Thyroid gland (tissue), 4 donors: ENCODE results near the gene CNTFR. TPM values are rescaled to one million over a fixed set of nuclear protein-coding genes. Genes with fewer than 3 reads are reported as not detected.
A peak's percentile ranks its signal among the peaks of the same experiment; 100 is the strongest.

ENCODE experiments used
- DNase-seq, 2 donors: peaks; one replicate each; pipeline ENCODE4 v3.0.0-alpha.2; 2019
- H3K27ac ChIP-seq, 3 donors: fragments of 200-600 bp; sonication (generic); 1 replicate in 2 of 3; 2 replicates in 1 of 3; pipeline ENCODE4 v1.5.1; 2016 to 2019; ENCODE audit warnings: mild to moderate bottlenecking in 1 of 3, moderate library complexity in 1 of 3
- H3K27me3 ChIP-seq: fragments of 200-600 bp; sonication (generic); one replicate; pipeline ENCODE4 v1.5.1; 2019
- H3K36me3 ChIP-seq, 2 donors: fragments of 200-600 bp; sonication (generic); one replicate each; pipeline ENCODE4 v1.5.1; 2016 to 2019
- H3K4me1 ChIP-seq, 2 donors: fragments of 200-600 bp; sonication (generic); one replicate each; pipeline ENCODE4 v1.5.1; 2017 to 2019
- H3K4me3 ChIP-seq, 3 donors: fragments of 200-600 bp; sonication (generic); replicated peaks in 1 of 3; 1 replicate in 2 of 3; 2 replicates in 1 of 3; pipeline ENCODE4 v1.5.1; 2016; ENCODE audit warnings: mild to moderate bottlenecking in 1 of 3
- H3K9me3 ChIP-seq: fragments of 200-600 bp; sonication (generic); one replicate; pipeline ENCODE4 v1.5.1; 2017
- POLR2A ChIP-seq, 2 donors: fragments of 450-650 bp; IDR thresholded peaks; one replicate each; pipeline ENCODE4 v1.6.1; 2017; ENCODE audit warnings: antibody characterized with exemption in 2 of 2, mild to moderate bottlenecking in 2 of 2, moderate library complexity in 1 of 2
- WGBS, 2 donors: methylation state at CpG; one replicate each; pipeline ENCODE4 v1.1.5; 2017; 5-methylcytosine and 5-hydroxymethylcytosine counted together
- intact Hi-C: fragments of 100-400 bp; cut with DNase I; formaldehyde crosslinking; loops from one replicate; pipeline ENCODE4 v1.15.1; 2023
- total RNA-seq, 4 donors: library from RNA; depleted of rRNA; stranded (reverse); fragments of >200 nt; gene quantifications; one replicate each; pipeline ENCODE4 v1.2.3, GENCODE V29; 2016
- TF ChIP-seq, protein P1 (sequence below), 6 experiments: fragments of 200-600 bp in 3 of 6; fragments of 450-650 bp in 3 of 6; sonication (generic) in 3 of 6; IDR thresholded peaks; one replicate each; pipeline ENCODE4 v1.5.1; 2016 to 2019; ENCODE audit warnings: antibody characterized with exemption in 6 of 6, mild to moderate bottlenecking in 2 of 6, inconsistent platforms in 1 of 6, moderate library complexity in 1 of 6

Gene CNTFR
- total RNA-seq, 4 donors from 2014 or later: 8.6 to 17.3 (median 14.1) TPM

DNA sequence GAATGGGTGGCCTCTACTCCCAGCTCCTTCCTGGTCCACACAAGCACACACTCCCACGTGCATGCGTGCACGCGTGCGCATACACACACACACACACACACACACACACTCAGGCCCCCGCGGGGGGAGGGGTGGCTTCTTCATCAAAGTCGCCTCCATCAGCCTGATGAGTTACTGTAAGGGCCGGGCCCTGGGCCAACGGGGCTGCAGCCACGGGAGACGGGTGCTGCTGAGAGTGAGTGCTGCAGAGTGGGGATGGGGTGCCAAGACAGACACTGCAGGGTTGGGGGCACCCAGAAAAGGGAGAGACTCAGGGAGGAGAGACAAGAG lies 18.1 kb downstream of the CNTFR start:
- TF ChIP-seq, protein P1, sequence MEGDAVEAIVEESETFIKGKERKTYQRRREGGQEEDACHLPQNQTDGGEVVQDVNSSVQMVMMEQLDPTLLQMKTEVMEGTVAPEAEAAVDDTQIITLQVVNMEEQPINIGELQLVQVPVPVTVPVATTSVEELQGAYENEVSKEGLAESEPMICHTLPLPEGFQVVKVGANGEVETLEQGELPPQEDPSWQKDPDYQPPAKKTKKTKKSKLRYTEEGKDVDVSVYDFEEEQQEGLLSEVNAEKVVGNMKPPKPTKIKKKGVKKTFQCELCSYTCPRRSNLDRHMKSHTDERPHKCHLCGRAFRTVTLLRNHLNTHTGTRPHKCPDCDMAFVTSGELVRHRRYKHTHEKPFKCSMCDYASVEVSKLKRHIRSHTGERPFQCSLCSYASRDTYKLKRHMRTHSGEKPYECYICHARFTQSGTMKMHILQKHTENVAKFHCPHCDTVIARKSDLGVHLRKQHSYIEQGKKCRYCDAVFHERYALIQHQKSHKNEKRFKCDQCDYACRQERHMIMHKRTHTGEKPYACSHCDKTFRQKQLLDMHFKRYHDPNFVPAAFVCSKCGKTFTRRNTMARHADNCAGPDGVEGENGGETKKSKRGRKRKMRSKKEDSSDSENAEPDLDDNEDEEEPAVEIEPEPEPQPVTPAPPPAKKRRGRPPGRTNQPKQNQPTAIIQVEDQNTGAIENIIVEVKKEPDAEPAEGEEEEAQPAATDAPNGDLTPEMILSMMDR (IDR thresholded peaks at IDR 0.05): no peak
- no peak for TF ChIP-seq POLR2A (IDR thresholded peaks at IDR 0.05)
- Histone ChIP-seq H3K36me3 (no peaks in the 10 kb centered on the region), H3K4me3 (no peak overlapping the region), H3K27ac (no peak overlapping the region), H3K4me1 (peaks cover 0 to 4% of the 10 kb centered on the region in 2 donors), H3K9me3 (no peaks in the 10 kb centered on the region), H3K27me3 (no peaks in the 10 kb centered on the region)
- WGBS, 2 donors: 64 to 70% methylated on average over 12 of the region's 12 CpGs
- no peak for DNase-seq
- intact Hi-C loops: no loop called here

DNA sequence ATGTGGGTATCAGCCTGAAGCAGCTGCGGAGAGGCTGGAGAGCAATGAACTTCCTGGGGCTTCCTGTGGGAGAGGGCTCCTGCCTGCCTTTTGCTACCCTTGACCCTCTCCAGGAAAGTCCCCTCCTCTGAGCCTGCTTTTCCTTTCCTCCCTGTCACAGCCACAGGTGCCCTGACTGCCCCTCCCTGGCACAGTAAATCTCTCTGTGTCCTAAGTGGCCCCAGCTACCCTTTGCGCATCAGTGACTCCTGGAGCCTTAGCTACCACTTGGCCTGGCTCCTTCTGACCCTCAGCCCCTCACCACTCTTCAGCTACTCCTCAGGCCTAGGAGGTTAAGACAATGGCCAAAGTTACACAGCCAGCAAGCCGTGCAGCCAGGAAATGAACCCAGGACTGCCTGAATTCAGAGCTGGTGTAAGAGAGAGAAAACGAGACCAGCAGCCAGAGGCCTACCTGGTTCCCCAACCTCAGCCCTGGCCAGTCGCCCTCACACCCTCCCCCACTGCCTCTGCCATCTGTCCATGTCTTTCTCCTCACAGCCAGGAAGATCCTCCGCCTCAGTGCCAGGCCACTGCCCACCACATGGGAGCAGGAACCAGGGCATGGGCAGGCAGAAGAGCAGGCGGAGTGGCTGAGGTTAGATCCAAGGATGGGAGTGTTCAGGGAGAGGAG lies 18.6 kb downstream of the CNTFR start:
- WGBS, 2 donors: 44 to 66% methylated on average over 7 of the region's 7 CpGs
- intact Hi-C loops: no loop called here
- no peak overlapping the region for H3K27ac ChIP-seq
- peak; percentile 30 to 62 for DNase-seq
- no peaks in the 10 kb centered on the region for H3K36me3 ChIP-seq
- peaks cover 0 to 4% of the 10 kb centered on the region in 2 donors for H3K4me1 ChIP-seq
- no peaks in the 10 kb centered on the region for H3K27me3 ChIP-seq
- no peak for TF ChIP-seq POLR2A (IDR thresholded peaks at IDR 0.05)
- TF ChIP-seq, protein P1 (IDR thresholded peaks at IDR 0.05): no peak
- H3K9me3 ChIP-seq: no peaks in the 10 kb centered on the region
- no peak overlapping the region for H3K4me3 ChIP-seq

DNA sequence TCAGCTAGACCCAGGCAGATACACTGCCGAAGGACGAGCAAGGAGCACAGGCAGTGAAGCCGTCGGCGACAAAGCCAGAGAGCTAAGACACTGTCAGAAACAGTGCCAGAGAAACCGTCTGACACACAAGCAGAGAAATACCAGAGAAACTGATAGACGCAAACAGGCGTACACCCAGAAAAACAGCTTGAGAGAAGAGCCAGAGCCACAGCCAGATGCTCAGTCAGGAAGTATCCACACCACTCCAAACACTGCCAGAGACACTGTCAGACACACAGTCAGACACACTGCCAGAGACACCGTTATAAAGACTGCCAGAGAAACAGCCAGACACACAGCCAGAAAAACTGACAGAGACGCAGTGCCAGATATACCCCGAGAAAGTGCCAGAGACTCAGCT lies 19.1 kb downstream of the CNTFR start:
- intact Hi-C loops: no loop called here
- 41 to 47% methylated on average over 11 of the region's 11 CpGs for WGBS, 2 donors
- Histone ChIP-seq H3K9me3 (no peaks in the 10 kb centered on the region), H3K27ac (no peak overlapping the region), H3K27me3 (no peaks in the 10 kb centered on the region), H3K4me3 (no peak overlapping the region), H3K36me3 (no peaks in the 10 kb centered on the region), H3K4me1 (peaks cover 0 to 4% of the 10 kb centered on the region in 2 donors)
- DNase-seq: no peak
- TF ChIP-seq POLR2A (IDR thresholded peaks at IDR 0.05): no peak
- TF ChIP-seq, protein P1 (IDR thresholded peaks at IDR 0.05): no peak

DNA sequence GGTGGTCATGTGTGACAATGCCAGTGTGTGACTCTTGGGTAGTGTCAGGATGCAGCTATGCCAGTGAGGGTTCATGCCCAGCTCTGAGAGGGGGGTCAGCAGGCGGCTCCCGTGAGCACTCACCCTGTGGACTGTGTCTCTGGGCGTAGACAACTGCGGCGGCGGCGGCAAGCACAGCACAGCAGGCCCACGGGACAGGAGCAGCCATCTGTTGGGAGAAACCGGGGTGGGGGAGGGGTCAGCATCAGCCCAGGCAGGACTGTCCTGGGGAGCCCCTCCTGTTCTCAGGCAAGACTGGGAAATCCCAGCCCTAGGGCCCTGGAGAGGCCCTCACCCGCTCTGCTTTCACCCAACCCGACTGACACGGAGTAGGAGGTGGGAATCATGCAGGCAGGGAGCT lies 20.8 kb downstream of the CNTFR start:
- no peaks in the 10 kb centered on the region for H3K9me3 ChIP-seq
- H3K27me3 ChIP-seq: no peaks in the 10 kb centered on the region
- H3K36me3 ChIP-seq: no peaks in the 10 kb centered on the region
- H3K4me1 ChIP-seq: peaks cover 0 to 4% of the 10 kb centered on the region in 2 donors
- intact Hi-C loops: no loop called here
- no peak overlapping the region for H3K27ac ChIP-seq
- H3K4me3 ChIP-seq: no peak overlapping the region
- no peak for DNase-seq
- TF ChIP-seq, protein P1 (IDR thresholded peaks at IDR 0.05): no peak
- no peak for TF ChIP-seq POLR2A (IDR thresholded peaks at IDR 0.05)
- 55 to 71% methylated on average over 3 to 6 of the region's 12 CpGs for WGBS, 2 donors

DNA sequence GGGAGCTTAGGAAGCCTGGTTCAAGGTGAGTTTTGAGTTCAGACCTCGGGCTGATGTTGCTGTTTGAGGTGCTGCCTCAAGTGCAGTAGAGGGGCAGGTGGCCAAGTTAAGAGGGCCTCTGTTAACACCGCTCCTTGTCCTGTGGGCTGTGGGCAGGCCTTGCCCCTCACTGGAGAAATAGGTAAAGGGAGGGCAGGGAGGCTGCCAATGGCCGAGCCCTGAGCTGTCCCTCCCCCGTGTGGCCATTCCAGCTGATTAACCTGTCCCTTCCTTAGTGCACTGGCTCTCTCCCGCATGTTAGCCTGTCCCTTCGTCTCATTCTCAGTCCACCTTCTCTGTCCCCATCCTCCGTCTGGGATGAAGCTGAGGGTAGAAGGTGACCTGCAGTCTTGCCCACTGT lies 21.4 kb downstream of the CNTFR start:
- intact Hi-C loops: no loop called here
- H3K36me3 ChIP-seq: no peaks in the 10 kb centered on the region
- no peaks in the 10 kb centered on the region for H3K9me3 ChIP-seq
- DNase-seq: peak; percentile 36 to 56
- H3K4me1 ChIP-seq: peaks cover 0 to 4% of the 10 kb centered on the region in 2 donors
- no peak overlapping the region for H3K27ac ChIP-seq
- no peaks in the 10 kb centered on the region for H3K27me3 ChIP-seq
- TF ChIP-seq POLR2A (IDR thresholded peaks at IDR 0.05): no peak
- TF ChIP-seq, protein P1 (IDR thresholded peaks at IDR 0.05): no peak
- no peak overlapping the region for H3K4me3 ChIP-seq
- 58 to 63% methylated on average over 4 to 7 of the region's 7 CpGs for WGBS, 2 donors
